NCI-H1105 treated with DMSO at 0.1 percent for 48 hours (cell line): ENCODE data around the gene HYPK.

Source experiments
- DNase-seq: peaks from one replicate; lab custom pipeline; 2025; lab: John Stamatoyannopoulos, UW

HYPK gene

DNA sequence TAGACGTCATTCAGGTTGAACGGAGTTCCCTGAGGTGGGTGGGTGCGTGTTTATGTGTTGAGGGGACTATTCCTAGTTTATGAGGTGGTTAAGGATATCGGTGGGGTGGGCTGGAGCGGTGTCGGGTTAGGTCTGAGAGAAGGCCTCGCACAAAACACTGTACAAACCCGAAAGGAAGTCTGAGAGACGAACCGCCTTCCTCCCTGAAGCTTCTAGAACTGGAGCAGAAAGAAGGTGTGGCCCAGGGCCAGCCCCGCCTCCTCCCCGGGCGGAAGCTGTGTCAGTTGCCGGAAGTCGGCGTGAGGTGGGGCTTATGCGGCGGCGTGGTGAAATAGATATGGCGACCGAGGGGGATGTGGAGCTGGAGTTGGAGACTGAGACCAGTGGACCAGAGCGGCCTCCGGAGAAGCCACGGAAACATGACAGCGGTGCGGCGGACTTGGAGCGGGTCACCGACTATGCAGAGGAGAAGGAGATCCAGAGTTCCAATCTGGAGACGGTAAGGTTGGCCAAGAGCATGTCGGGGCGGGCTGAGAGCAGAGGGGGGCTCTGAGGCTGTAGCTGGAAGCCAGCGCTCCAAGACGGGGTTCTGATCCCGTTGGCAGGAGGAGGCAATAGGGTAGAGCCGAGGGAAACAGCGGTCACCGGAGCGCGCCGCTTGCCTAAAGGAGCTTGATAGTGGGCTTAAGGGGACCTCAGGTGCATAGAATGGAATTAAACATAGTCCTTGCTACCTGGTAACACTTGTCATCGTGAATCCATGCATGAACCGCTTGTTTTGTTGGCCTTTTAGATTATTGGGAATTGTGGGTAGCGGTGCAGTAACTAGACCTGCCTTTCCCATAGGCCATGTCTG, at the start of gene HYPK:
HYPK (plus strand) TSS at position 314 of the 856 bp plus-strand sequence; CDS start at position 338, 24 bp downstream.
- peak; percentile 56 for DNase-seq

- DNase-seq: no peak
Observed at GRCh38 chr15:43751885-43752284, 48.5 kb upstream of the HYPK start.

DNA sequence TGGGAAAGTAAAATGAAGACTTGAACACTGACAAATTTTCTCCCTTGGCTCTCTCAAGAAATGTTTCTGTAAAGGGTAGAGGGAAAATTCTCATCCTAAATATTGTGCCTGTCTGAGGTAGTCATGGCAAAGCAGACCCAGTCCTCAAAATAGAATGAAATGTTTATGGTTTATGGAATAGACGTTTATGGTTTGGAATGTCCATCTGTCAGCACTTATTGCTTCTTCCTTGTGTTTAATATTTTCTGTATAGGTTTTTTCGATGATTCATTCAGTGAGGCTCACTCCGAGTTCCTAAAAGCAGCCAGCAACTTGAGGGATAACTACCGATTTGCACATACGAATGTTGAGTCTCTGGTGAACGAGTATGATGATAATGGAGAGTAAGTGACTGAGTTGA, 37.6 kb upstream of the HYPK start:
- DNase-seq: no peak

GRCh38 chr15:43763819-43764446, 36.5 kb upstream of the HYPK start:
- DNase-seq: no peak

GRCh38 chr15:43769584-43770228, 30.7 kb upstream of the HYPK start:
- DNase-seq: peak; percentile 35

DNA sequence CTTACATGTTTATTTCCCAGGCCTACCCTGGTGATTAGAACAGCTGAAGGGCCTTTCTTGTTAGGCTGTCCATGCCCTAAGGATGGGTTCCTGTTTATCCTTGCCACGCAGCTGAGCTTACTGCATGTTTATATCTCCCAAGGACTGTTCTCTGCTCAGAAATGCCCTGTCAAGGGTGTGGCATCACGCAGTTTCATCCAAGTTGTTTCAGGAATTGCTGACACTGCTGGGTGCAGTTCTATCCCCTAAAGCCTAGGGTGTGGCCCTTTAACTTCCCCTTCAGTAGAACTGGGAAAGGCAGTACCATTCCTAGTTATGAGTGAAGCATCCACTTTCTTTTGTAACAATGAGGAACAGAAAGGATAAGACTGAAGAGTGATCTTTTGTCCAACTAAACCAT, 28.6 kb upstream of the HYPK start:
- no peak for DNase-seq

GRCh38 chr15:43772624-43773023, 27.8 kb upstream of the HYPK start:
- no peak for DNase-seq

- no peak for DNase-seq
Observed at GRCh38 chr15:43774062-43774461, 26.3 kb upstream of the HYPK start.

DNA sequence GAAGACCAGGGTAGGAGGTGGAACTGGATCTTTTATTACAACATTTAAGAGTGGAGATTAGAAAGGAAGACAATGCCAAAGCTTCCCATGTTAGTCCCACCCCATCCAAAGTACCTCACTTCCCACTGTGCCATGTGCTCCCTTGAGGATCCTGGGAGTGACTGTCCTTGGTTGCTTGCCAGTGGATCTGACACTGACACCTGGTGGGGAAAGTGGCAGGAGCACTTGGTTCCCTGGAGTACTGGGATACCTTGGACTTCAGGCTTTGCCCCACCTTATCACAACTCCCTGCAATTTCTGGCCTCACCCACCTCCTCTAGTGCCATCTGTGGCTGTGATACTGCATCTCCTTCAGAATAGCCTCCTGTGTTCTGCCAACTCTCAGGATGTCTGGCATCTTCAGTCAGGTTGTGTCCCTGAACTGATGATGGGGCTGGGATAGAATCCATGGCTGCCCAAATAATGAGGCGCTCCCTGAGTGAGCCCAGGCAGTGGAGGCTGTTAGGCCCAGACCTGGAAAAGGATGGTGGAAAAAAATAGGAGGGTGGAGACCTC, 24.9 kb upstream of the HYPK start:
- peak; percentile 57 for DNase-seq

GRCh38 chr15:43776101-43776717, 24.2 kb upstream of the HYPK start:
- peak; percentile 39 for DNase-seq

- peak; percentile 73 for DNase-seq
Observed at GRCh38 chr15:43776718-43777266, 23.6 kb upstream of the HYPK start, which contains the start of gene ELL3. ELL3 (minus strand) TSS chr15:43776966; CDS start chr15:43776901, 65 bp downstream.

DNA sequence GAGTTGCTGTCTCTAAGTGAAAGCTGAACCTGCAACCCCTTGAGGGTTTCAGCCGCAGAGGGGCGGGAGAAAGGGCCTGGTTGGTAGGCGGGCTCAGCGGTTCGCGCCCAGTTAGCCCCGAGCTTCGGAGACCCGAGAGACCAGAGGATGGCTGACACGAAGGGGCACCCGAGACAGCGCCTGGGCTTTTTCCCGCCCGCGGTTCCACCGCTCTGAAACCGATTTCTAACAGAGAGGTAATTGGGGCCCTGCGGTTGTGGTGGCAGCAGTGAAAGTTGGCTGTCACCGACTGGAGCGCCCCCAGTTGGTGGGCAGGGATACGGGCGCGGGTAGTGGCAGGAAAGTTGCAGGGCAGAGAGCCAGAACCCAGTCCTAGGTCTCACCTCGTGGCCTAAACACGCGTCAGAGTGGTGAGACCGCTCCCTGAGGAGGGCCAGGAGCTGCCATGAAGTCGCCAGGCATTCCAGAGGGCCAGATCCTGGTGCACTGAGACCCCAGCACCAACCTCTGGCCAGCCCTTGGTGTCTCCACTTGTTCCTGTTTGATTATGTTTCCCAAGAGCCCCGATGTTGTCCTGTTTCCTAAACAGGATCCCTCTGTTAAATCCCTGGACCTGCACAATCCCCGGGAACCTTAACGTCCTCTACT, 23.0 kb upstream of the HYPK start:
- DNase-seq: peak; percentile 73

DNA sequence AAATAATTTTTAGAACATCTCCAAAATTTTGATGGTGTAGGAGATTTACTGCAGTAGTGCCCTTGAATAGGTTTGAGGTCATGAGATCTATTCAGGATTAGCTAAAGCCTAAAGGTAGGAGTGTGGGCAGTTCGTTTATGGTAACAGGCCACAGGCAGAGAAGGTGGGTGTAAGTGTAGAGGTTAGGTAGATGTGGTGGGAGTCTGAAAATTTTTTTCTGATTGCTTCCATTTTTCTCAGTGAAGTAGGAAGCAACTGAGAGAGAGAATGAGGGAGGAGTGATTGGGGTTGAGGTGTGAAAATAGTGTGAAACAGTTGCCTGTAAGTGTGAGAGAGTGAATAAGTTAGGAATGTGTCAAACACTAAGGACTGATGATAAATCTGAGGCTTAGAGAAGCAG, 21.4 kb upstream of the HYPK start:
- DNase-seq: no peak

DNA sequence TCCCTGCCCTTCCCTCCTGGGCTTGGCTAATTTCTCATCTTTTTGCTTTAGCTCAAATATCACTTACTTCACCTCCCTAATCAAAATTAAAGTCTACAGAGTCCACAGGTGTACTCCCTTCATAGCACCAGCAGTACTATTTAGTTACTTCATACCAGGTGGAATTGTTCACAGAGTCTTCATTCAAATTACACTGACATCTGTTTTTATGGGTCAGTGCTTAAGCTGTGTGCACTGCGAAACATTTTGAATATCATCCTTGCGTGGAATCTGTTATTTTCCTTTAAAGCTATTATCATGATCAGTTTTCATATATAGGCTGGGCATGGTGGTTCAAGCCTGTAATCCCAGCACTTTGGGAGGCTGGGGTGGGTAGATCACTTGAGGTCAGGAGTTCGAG, 11.0 kb upstream of the HYPK start:
- DNase-seq: no peak

- peak; percentile 93 for DNase-seq
Observed at GRCh38 chr15:43791993-43792760, 8.2 kb upstream of the HYPK start, which contains the start of gene SERF2. SERF2 (plus strand) TSS chr15:43792320; CDS start chr15:43792377, 57 bp downstream.

- no peak for DNase-seq
Observed at GRCh38 chr15:43792761-43793476, 7.5 kb upstream of the HYPK start.

DNA sequence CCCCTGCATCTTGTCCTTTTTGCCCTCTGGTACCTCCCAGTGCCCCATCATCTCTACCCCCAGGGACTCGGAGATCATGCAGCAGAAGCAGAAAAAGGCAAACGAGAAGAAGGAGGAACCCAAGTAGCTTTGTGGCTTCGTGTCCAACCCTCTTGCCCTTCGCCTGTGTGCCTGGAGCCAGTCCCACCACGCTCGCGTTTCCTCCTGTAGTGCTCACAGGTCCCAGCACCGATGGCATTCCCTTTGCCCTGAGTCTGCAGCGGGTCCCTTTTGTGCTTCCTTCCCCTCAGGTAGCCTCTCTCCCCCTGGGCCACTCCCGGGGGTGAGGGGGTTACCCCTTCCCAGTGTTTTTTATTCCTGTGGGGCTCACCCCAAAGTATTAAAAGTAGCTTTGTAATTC, 6.8 kb upstream of the HYPK start:
- no peak for DNase-seq

DNA sequence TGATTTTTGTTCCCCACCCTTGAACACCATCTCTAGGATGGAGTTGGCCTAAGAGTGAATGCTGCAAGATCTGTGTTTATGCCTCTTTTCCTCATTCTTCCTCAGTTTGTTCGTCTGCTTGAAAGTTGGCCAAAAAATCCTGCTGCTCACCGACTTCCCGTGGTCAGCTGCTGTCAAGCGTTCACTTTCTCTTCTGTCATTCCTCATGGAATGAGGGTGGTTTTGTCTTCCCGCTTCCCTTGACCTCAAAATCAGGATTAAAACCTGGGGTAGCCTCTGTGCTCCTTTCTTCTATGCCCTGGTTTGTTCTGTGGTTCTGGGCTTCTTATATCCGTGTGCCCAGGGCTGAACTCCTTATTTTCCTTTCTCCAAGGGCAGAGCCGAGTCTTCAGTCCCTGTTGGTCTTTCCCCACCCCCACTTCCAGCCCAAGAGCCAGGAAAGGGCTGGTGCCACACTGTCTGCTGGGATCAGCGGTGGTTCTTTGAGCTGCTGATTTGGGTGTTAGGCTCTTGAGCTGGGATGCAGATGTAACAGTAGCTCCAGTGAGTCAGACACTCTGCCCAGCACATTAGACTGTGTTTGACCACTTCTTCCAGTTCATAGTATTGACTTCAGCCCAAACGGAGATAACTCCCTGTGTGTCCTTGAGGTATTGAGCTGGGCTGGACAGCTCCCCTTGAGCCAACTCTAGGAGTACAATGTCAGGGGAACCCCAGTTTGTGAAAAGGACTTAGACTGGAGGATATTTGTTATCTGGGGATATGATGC, 5.9 kb upstream of the HYPK start:
- DNase-seq: no peak

DNA sequence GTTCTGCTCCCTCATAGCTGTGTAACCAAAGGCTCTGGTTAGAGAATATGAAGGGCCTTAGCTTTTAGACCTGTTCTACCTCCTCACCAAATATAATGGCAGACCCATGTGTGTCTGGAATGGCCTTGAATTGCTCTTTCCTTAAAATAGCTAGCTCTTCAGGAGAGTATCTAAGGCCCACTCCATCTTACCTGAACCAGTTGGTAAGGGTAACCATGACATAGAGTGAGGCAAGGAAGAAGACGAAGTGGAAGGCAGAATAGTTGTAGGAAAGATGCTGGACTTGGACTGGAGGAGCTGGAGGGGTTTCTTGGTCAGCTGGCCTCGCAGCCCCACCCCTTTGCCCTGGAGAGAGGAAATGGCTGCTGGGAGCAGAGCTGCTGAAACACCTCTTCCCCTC, 5.2 kb upstream of the HYPK start:
- DNase-seq: no peak
